AG08395 (cell line): ENCODE results near the gene HES5.

Experiments used
- DNase-seq: peaks from one replicate; pipeline ENCODE4 v3.0.0; 2012; ENCODE audit warnings: mixed read lengths, low spot score

Gene HES5

GRCh38 chr1:2499986-2500596 is 30.0 kb downstream of the HES5 start:
- DNase-seq, result no peak

DNA sequence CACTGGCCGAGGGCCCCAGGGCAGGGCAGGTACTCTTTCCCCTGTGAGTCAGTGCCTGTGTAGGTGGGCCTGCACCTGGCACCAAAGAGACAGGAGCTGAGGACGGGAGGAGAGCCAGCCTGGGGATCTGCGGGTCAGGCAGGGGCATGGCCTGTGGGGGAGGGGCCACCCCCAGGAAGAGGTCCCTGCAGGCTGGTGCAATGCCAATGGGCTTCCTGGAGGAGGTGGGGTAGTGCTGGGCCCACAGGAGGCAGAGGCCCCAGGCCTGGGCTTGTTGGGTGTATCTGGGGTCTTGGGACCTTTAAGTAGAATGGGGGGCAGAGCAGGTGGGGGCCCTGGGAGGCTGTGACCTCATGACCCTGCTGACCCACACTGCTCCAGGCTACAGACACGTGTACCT is 30.8 kb downstream of the HES5 start:
- DNase-seq, result no peak

DNA sequence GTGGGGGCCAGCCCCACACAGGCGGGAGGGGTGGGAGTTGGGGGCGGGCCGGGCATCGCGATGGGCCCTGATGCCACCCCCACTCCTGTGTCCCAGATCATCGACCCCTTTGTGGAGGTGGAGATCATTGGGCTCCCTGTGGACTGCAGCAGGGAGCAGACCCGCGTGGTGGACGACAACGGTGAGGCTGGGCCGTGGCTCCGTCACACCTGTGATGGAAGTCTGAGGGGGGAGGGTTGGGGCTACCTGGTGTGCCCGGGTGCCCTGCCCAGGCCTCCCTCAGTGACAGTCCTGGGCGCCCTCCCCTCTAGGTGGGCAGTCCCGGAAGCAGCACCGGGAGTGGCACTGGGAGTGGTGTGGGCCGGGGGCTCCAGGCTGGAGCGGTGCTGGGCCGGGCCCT is 31.4 kb downstream of the HES5 start:
- no peak for DNase-seq

DNA sequence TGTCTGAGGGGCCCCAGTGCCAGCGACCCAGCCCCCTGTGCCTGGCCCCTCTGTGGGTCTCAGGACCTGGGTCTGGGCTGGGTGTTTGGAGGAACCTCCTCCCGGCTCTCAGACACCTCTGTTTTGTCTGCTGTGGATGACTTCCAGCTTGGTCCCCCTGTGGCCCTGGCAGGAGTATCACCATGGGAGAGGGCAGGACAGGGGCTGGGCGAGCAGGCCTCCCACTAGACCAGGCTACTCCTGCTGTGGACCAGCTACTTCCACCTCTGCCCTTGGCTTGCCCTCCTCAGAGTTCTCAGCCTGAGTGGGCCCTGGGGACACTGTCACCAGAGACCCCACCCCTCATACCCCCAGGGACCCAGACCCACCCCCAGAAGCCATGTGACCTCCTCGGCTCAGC is 32.2 kb downstream of the HES5 start:
- no peak for DNase-seq

DNA sequence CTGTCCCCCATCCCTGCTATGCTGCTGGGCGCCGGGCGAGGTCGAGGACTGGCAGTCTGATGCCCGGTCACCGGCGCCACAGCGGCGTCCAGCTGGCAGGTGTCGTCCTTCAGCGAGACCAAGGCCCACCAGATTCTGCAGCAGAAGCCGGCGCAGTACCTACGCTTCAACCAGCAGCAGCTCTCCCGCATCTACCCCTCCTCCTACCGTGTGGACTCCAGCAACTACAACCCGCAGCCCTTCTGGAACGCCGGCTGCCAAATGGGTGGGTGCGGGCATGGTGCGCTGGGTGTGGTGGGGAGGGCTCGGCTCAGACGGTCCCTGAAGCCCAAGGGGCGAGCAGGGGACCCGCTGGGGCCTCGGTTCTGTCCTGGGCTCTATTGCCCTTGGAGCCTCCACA is 33.3 kb downstream of the HES5 start:
- no peak for DNase-seq

DNA sequence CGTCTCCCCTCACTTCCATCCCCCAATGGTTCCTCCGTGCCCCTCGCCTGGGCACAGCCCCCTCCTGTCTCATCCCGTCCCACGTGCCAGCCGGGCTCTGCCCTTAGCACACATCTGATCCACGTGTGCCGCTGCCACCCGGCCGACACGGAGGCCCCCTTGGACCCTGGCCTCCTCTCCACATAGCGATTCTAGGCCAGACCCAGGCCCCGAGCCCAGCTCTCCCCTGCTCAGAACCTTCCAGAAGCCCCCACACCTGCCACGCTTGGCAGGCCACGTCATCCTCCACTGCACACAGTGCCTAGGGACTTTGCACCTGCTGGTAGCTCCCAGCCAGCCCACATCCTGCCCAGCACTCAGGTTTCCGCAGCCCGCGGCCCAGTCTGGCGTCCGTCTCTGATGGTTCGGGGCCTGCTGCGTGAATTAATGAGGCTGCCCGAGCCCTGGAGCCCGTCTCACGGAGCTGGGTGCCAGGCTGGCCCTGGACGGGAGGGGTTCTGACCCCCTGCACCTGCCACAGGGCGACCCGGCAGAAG is 33.9 kb downstream of the HES5 start:
- DNase-seq, result no peak

DNA sequence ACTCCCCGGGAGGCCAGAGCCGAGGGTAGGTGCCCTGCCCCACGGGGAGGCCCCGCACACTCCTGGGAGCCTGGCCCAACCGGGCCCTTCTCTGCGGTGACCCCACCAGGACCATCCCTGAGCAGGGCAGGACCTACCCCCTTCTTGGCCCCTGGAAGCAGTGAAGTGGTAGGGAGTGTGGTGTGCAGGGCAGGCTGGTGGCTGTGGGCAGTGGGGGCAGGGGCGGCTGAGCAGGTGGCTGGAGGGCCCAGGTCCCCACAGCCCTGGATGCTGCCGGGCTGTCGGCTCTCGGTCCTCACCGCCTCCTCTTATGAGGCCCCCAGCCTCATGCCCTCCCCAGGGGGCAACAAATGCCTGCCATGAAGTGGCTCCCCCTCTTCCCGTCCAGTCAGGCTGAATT is 34.5 kb downstream of the HES5 start:
- DNase-seq, result no peak

DNA sequence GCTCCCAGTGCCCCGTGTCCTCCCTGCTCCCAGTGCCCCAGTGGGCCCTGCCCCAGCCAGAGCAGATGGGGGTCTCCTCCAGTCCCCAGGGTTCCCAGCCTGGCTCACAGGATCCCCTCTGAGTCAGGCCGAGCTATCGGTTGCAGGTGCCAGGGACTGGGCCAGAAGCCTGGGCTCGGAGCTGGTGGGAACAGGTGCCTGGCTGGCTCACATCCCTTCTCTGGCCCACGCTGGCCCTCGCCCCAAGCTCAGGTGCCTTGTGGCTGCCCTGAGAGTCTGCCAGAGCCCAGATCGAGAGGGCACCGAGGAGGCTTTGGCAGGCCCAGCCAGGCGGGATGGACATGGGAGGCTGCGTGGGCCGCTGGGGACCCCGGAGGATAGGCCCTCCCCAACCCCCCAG is 35.0 kb downstream of the HES5 start:
- DNase-seq, result no peak

- peak; percentile 42 for DNase-seq
Observed at GRCh38 chr1:2494323-2494693, 35.8 kb downstream of the HES5 start.

- no peak for DNase-seq
Observed at GRCh38 chr1:2493691-2494322, 36.3 kb downstream of the HES5 start.

GRCh38 chr1:2493218-2493617 is 36.8 kb downstream of the HES5 start:
- no peak for DNase-seq

DNA sequence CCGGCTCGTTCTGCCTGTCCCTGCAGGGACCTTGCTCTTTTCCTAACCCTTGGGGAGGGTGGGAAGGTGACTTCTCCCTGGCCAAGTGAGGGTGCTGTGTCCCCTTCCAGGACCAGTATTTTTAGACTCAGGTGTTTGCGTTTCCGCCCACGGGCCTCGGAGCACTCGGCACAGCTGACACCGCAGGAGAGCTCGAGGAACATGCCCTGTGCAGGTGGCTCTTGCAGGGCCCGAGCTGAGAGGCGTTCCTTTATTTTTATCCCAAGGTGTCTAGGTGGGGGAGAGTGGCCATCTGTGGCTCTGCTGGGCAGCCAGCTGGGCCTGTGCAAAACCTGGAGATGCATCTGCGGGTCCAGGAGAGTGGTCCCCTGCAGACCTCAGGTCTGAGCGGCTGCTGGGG is 38.0 kb downstream of the HES5 start:
- DNase-seq, result no peak

DNA sequence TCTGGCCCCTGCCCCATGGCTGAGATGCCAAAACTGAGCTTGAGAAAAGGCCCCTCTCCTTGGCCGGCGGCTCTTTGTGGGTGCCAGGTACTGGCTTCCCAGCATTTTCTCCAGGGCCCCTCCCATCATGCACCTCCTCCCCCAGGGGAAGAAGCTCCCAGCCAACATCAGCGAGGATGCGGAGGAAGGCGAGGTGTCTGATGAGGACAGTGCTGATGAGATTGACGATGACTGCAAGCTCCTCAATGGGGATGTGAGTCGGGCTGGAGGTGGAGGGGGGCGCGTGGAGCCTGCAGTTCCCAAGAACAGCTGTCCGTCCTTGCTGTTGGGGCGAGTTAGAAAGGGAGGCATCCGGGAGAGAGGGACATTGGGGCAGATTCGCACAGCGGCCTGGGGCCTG is 40.4 kb downstream of the HES5 start:
- DNase-seq, result no peak

DNA sequence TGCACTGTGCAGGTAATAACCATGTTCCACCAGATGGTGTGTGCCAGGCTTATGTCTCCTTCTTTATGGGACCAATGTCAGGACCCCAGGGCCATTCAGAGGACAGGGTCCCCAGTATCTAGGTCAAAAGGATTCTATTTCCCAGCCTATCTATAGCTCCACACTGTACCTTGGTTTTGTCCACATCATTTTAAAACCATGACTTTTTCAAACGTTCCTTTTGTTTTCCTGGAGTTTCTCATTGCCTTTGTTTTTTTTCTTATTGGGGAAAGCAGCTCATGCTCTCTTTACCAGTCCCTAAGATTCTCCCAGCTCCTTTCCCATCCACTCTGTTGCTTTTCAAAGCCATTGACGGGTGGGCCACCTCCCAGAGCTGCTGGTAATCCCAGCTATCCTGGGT is 41.4 kb downstream of the HES5 start:
- DNase-seq, result no peak

- DNase-seq, result no peak
Observed at GRCh38 chr1:2486558-2486957, 43.5 kb downstream of the HES5 start.

- DNase-seq, result no peak
Observed at GRCh38 chr1:2486041-2486440, 44.0 kb downstream of the HES5 start.

- DNase-seq, result no peak
Observed at GRCh38 chr1:2483970-2484369, 46.1 kb downstream of the HES5 start.

DNA sequence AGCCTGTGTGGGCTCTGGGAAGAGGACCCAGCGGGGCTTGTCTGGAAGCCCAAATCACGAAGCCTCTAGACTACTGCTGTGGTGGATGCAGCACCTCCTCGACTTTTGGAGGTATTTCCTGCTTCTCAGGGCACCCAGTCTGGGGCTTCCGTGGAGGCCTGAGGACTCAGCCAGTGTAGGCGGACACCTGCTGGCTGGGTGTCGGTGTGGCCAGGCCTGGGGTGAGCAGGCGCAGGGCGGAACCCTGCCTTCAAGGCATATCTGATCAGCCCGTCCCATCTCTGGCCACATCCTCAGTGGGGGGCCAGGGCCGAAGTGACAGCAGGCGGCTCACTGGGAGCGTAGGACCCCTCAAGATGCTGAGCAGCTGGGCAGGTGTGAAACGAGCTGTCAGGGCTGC is 47.0 kb downstream of the HES5 start:
- no peak for DNase-seq

DNA sequence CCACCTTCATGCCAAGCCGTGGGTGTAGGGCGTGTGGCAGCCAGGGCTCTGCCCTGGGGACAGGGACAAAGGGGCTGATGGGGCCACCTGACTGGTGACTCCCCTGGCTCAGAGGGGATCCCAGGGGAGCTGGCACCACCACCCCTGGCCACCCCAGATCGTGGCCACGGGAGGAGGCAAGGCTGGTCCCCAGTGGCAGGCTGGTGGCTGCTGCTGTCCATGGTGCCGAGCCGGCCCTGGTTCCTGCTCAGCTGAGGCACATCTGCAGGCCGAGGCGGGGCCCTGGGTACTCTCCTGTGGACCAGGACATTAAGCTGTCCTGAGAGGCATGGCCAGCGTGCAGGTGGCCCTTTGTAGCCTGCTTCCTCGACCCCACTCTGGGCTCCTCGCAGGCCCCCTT is 47.5 kb downstream of the HES5 start:
- no peak for DNase-seq

- DNase-seq, result no peak
Observed at GRCh38 chr1:2481885-2482284, 48.2 kb downstream of the HES5 start.

DNA sequence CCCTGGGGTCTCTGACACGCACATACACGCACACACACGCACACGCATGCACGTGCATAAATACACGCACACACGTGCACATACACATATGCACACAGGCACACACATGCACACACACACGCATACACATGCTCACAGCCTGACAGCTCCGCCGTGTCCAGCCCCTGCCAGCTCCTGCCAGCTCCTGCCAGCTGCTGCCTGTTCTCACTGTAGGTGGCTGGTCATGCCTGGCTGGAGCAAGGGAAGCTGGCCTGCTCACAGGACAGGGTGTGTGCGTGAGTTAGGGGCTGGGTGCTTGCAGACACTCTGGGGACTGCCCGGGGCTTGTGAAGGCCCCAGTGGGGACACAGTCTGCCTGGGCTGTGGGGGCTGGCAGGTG is 49.1 kb downstream of the HES5 start:
- no peak for DNase-seq

- no peak for DNase-seq
Observed at GRCh38 chr1:2480236-2480985, 49.7 kb downstream of the HES5 start.

- DNase-seq, result no peak
Observed at GRCh38 chr1:2479618-2480017, 50.4 kb downstream of the HES5 start.

DNA sequence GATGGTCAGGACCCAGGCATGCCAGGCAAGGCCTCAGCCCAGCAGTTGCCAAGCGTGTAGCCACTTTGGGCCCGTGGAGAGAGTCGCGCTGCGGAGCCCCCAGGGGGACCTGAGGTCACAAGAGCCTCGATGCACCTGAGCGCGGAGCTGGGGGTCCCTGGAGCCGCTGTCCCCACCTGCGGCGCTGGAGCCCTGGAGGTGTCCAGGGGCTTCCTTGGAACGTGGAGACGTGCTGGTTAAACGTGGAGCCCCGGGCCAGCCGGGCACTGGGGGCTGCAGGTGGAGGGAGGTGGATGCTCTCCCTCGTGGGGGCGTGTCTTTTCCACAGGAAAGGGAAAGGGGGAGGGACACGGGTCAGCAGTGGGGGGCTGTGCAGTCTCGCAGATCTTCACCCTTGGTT is 50.9 kb downstream of the HES5 start:
- no peak for DNase-seq
